HCT116 (cell line): ENCODE results near the gene COA8. TPM values are rescaled to one million over a fixed set of nuclear protein-coding genes. Genes with fewer than 3 reads are reported as not detected.

Experiments used
- ATAC-seq: fragments of 200-7000 bp; cut with Tn5 transposase; 2 replicates; pipeline ENCODE4 v1.9.1; 2020; ENCODE audit warnings: mild to moderate bottlenecking, moderate library complexity
- BruUV-seq: library from RNA; stranded (reverse); fragments of 400-500 nt; replicated peaks from 2 replicates; lab custom pipeline; 2021; lab: Mats Ljungman, UMichigan
- CTCF ChIA-PET: fragments of 300-600 bp; sonication (Branson Sonifier 250); formaldehyde crosslinking; loops from one replicate; lab custom pipeline; 2021; ENCODE audit warnings: antibody characterized with exemption; lab: Charles Lee
- POLR2A ChIA-PET: fragments of 300-600, 350-600 bp; sonication (Branson Sonifier 250); formaldehyde crosslinking; loops from one replicate; lab custom pipeline; 2021; ENCODE audit warnings: antibody characterized with exemption; lab: Charles Lee
- RAD21 ChIA-PET, 2 experiments: fragments of 300-600 bp; sonication (Branson Sonifier 250); formaldehyde crosslinking; loops; one replicate each; lab custom pipeline; 2023; ENCODE audit warnings: low total read pairs in 2 of 2; ENCODE audit not compliant: uncharacterized antibody in 2 of 2, unreplicated experiment in 2 of 2, low non-redundant PET in 1 of 2; lab: Charles Lee
- DNase-seq: peaks from one replicate; pipeline ENCODE4 v3.0.0-alpha.2; 2010; ENCODE audit warnings: low read depth, low spot score
- H2AFZ ChIP-seq: fragments of 200-600 bp; shearing (Covaris generic), sonication (generic); 2 replicates; pipeline ENCODE4 v1.6.1; 2017; ENCODE audit warnings: low read depth, mixed run types, mixed read lengths, antibody characterized with exemption, low read length; ENCODE audit not compliant: poor library complexity, severe bottlenecking
- H3K27ac ChIP-seq: 2 replicates; pipeline ENCODE4 v1.5.1; 2012; ENCODE audit warnings: low read depth, low read length
- H3K27me3 ChIP-seq: fragments of 200-600 bp; sonication (generic); 2 replicates; pipeline ENCODE4 v1.6.1; 2016; ENCODE audit warnings: mixed run types, low read length, mixed read lengths; ENCODE audit not compliant: insufficient read depth
- H3K36me3 ChIP-seq, 2 experiments: fragments of 200-500 bp in 1 of 2; fragments of 200-600 bp in 1 of 2; sonication (Bioruptor generic) in 1 of 2; sonication (generic) in 1 of 2; 2 replicates each; pipeline versions ENCODE4 v1.5.1 to v1.6.1; 2014 to 2016; ENCODE audit warnings: low read length in 2 of 2, inconsistent platforms in 1 of 2, mixed read lengths in 1 of 2, mixed run types in 1 of 2; ENCODE audit not compliant: insufficient read depth in 2 of 2, control insufficient read depth in 1 of 2
- H3K4me1 ChIP-seq, 2 experiments: fragments of 200-600 bp in 1 of 2; sonication (generic) in 1 of 2; 2 replicates each; pipeline versions ENCODE4 v1.5.1 to v1.6.1; 2012 to 2017; ENCODE audit warnings: low read length in 2 of 2, inconsistent platforms in 1 of 2, mild to moderate bottlenecking in 1 of 2, mixed read lengths in 1 of 2, mixed run types in 1 of 2, moderate library complexity in 1 of 2; ENCODE audit not compliant: insufficient read depth in 2 of 2, control insufficient read depth in 1 of 2
- H3K4me2 ChIP-seq: fragments of 200-600 bp; sonication (generic); 2 replicates; pipeline ENCODE4 v1.6.1; 2017; ENCODE audit warnings: mixed run types, low read length, mixed read lengths
- H3K4me3 ChIP-seq, 2 experiments: fragments of 200-600 bp in 1 of 2; sonication (generic) in 1 of 2; replicated peaks in 1 of 2; 2 replicates each; pipeline ENCODE4 v1.5.1; 2011 to 2016; ENCODE audit warnings: low read length in 2 of 2, control low read depth in 1 of 2, low read depth in 1 of 2, mild to moderate bottlenecking in 1 of 2, mixed read lengths in 1 of 2, mixed run types in 1 of 2
- H3K79me2 ChIP-seq: fragments of 200-600 bp; sonication (generic); 2 replicates; pipeline ENCODE4 v1.6.1; 2017; ENCODE audit warnings: mild to moderate bottlenecking, mixed run types, low read length, moderate library complexity, mixed read lengths; ENCODE audit not compliant: insufficient read depth
- H3K9ac ChIP-seq: fragments of 200-600 bp; sonication (generic); 2 replicates; pipeline ENCODE4 v1.6.1; 2016; ENCODE audit warnings: low read length, mixed read lengths
- H3K9me2 ChIP-seq: fragments of 200-600 bp; sonication (generic), shearing (Covaris generic); 2 replicates; pipeline ENCODE4 v1.6.1; 2017; ENCODE audit warnings: mixed run types, mild to moderate bottlenecking, moderate library complexity; ENCODE audit not compliant: insufficient read depth
- H3K9me3 ChIP-seq, 2 experiments: fragments of 200-500 bp in 1 of 2; fragments of 200-600 bp in 1 of 2; sonication (Bioruptor generic) in 1 of 2; sonication (generic) in 1 of 2; 2 replicates each; pipeline ENCODE4 v1.6.1; 2014 to 2017; ENCODE audit warnings: low read length in 2 of 2, mixed read lengths in 2 of 2, inconsistent platforms in 1 of 2, low read depth in 1 of 2, mild to moderate bottlenecking in 1 of 2, mixed run types in 1 of 2, moderate library complexity in 1 of 2; ENCODE audit not compliant: control insufficient read depth in 1 of 2, insufficient read depth in 1 of 2
- H4K20me1 ChIP-seq: fragments of 200-600 bp; sonication (generic), shearing (Covaris generic); 2 replicates; pipeline ENCODE4 v1.6.1; 2017; ENCODE audit warnings: mixed run types, mild to moderate bottlenecking, moderate library complexity; ENCODE audit not compliant: insufficient read depth
- ATF3 ChIP-seq: IDR thresholded peaks from 2 replicates; pipeline ENCODE4 v1.6.1; 2012
- EGR1 ChIP-seq: IDR thresholded peaks from 2 replicates; pipeline ENCODE4 v1.6.1; 2012; ENCODE audit warnings: low read depth
- EZH2phosphoT487 ChIP-seq: fragments of 200-600 bp; IDR thresholded peaks from 2 replicates; pipeline ENCODE4 v1.6.1; 2018; ENCODE audit warnings: antibody characterized with exemption, borderline replicate concordance
- FOSL1 ChIP-seq: IDR thresholded peaks from 2 replicates; pipeline ENCODE4 v1.6.1; 2012; ENCODE audit warnings: low read depth
- POLR2A ChIP-seq: IDR thresholded peaks from 2 replicates; pipeline ENCODE4 v1.7.0; 2011; ENCODE audit warnings: borderline replicate concordance; ENCODE audit not compliant: insufficient read depth, insufficient read length; ENCODE audit errors: extremely low read depth
- RAD21 ChIP-seq: IDR thresholded peaks from 2 replicates; pipeline ENCODE4 v1.6.1; 2012; ENCODE audit warnings: low read depth, mild to moderate bottlenecking
- SP1 ChIP-seq: IDR thresholded peaks from 2 replicates; pipeline ENCODE4 v1.6.1; 2012; ENCODE audit warnings: low read depth
- YY1 ChIP-seq: IDR thresholded peaks from 2 replicates; pipeline ENCODE4 v1.6.1; 2011; ENCODE audit warnings: low read length, low read depth, moderate library complexity, mild to moderate bottlenecking; ENCODE audit not compliant: insufficient replicate concordance; ENCODE audit errors: extremely low read depth
- ZBTB33 ChIP-seq: IDR thresholded peaks from 2 replicates; pipeline ENCODE4 v1.6.1; 2011; ENCODE audit warnings: mild to moderate bottlenecking, low read length, moderate library complexity; ENCODE audit not compliant: insufficient replicate concordance; ENCODE audit errors: extremely low read depth
- ZFX ChIP-seq: fragments of 450-650 bp; IDR thresholded peaks from 2 replicates; pipeline ENCODE4 v1.6.1; 2017
- intact Hi-C: fragments of 100-400 bp; cut with micrococcal nuclease; formaldehyde crosslinking; loops from 2 replicates; pipeline ENCODE4 v1.10.0; 2022
- total RNA-seq: library from RNA; stranded (reverse); gene quantifications from one replicate; pipeline ENCODE4 v1.2.1, GENCODE V29; 2021; ENCODE audit not compliant: unreplicated experiment

The COA8 gene
- total RNA-seq, 1 experiment from 2014 or later = 29.4 TPM

- peaks cover 0 to 5% of the 10 kb centered on the region in 2 experiments; a peak in 2 of 4 replicates for H3K36me3 ChIP-seq
Observed at GRCh38 chr14:103535891-103536565, 26.7 kb upstream of the COA8 start.

More at GRCh38 chr14:103535891-103536565, 26.7 kb upstream of the COA8 start:
- Histone ChIP-seq H3K4me3 (no peak overlapping the region), H4K20me1 (no peaks in the 10 kb centered on the region), H3K9me3 (no peaks in the 10 kb centered on the region), H3K79me2 (peaks cover 10% of the 10 kb centered on the region; the same call in 1 of the 2 replicates), H2AFZ (no peak overlapping the region), H3K9ac (no peak overlapping the region), H3K4me1 (peaks cover 16 to 28% of the 10 kb centered on the region in 2 experiments), H3K4me2 (no peak overlapping the region), H3K9me2 (no peaks in the 10 kb centered on the region), H3K27ac (no peak overlapping the region)
- DNase-seq = no peak
- POLR2A ChIA-PET = no interaction called here
- intact Hi-C loops = no loop called here
- no peak for TF ChIP-seq ZBTB33
- no peak for TF ChIP-seq ATF3
- TF ChIP-seq POLR2A = no peak
- no peak for TF ChIP-seq FOSL1
- no peak for TF ChIP-seq ZFX
- TF ChIP-seq EGR1 = no peak
- TF ChIP-seq EZH2phosphoT487 = no peak
- TF ChIP-seq RAD21 = no peak
- TF ChIP-seq YY1 = no peak
- TF ChIP-seq SP1 = no peak
- TF ChIP-seq, all 23 proteins: peak for 0
- RAD21 ChIA-PET = no interaction called here
- CTCF ChIA-PET = no interaction called here
- ATAC-seq = no peak
- H3K27me3 ChIP-seq = no peaks in the 10 kb centered on the region
- no TSS peak for BruUV-seq
